MCF 10A (cell line): ENCODE results near the gene PBX3. TPM values are rescaled to one million over a fixed set of nuclear protein-coding genes. Genes with fewer than 3 reads are reported as not detected.

ENCODE experiments used
- BruUV-seq: library from RNA; stranded (reverse); fragments of 400-500 nt; replicated peaks from 2 replicates; lab custom pipeline; 2021; lab: Mats Ljungman, UMichigan
- CTCF ChIA-PET: fragments of 300-600 bp; sonication (Branson Sonifier 250); formaldehyde crosslinking; extraction: SDS; loops from one replicate; lab custom pipeline; 2021; ENCODE audit warnings: antibody characterized with exemption, inconsistent platforms; lab: Yijun Ruan, JAX
- POLR2A ChIA-PET: fragments of 300-600, 350-650 bp; sonication (Branson Sonifier 250); formaldehyde crosslinking; extraction: SDS; loops from one replicate; lab custom pipeline; 2020; ENCODE audit warnings: antibody characterized with exemption, inconsistent platforms; lab: Yijun Ruan, JAX
- DNase-seq: peaks from one replicate; pipeline ENCODE4 v3.0.0-alpha.2; 2018; ENCODE audit not compliant: unreplicated experiment
- H3K27ac Mint-ChIP-seq: one replicate; pipeline ENCODE4 v1.8.0; 2022; ENCODE audit warnings: mild to moderate bottlenecking, low read depth, mixed read lengths; ENCODE audit not compliant: unreplicated experiment
- H3K27me3 Mint-ChIP-seq: one replicate; pipeline ENCODE4 v1.8.0; 2022; ENCODE audit warnings: mixed read lengths; ENCODE audit not compliant: insufficient read depth, unreplicated experiment
- H3K36me3 Mint-ChIP-seq: one replicate; pipeline ENCODE4 v1.8.0; 2022; ENCODE audit warnings: mild to moderate bottlenecking, moderate library complexity, mixed read lengths; ENCODE audit not compliant: insufficient read depth, unreplicated experiment
- H3K4me1 Mint-ChIP-seq: one replicate; pipeline ENCODE4 v1.8.0; 2022; ENCODE audit warnings: mixed read lengths; ENCODE audit not compliant: insufficient read depth, unreplicated experiment
- H3K4me3 Mint-ChIP-seq: one replicate; pipeline ENCODE4 v1.8.0; 2022; ENCODE audit warnings: mild to moderate bottlenecking, moderate library complexity, mixed read lengths; ENCODE audit not compliant: unreplicated experiment
- H3K9me3 Mint-ChIP-seq: one replicate; pipeline ENCODE4 v1.8.0; 2022; ENCODE audit warnings: mixed read lengths; ENCODE audit not compliant: unreplicated experiment
- CTCF ChIP-seq: fragments of 200-600 bp; IDR thresholded peaks from one replicate; pipeline ENCODE4 v1.8.0; 2022; ENCODE audit warnings: antibody characterized with exemption, mild to moderate bottlenecking; ENCODE audit not compliant: unreplicated experiment
- intact Hi-C: fragments of 100-400 bp; cut with micrococcal nuclease; formaldehyde crosslinking; loops from 2 replicates; pipeline ENCODE4 v1.14.1; 2022
- total RNA-seq: library from RNA; stranded (reverse); gene quantifications from 2 replicates; pipeline ENCODE4 v1.2.3, GENCODE V29; 2022

The PBX3 gene
- total RNA-seq, 1 experiment from 2014 or later: 17.5 TPM

GRCh38 chr9:125748446-125749099, 1.4 kb downstream of the PBX3 start:
- peaks cover 34% of the 10 kb centered on the region for H3K4me1 Mint-ChIP-seq
- H3K27me3 Mint-ChIP-seq: no peaks in the 10 kb centered on the region
- no peaks in the 10 kb centered on the region for H3K9me3 Mint-ChIP-seq
- peak; percentile 34 for DNase-seq
- peak overlapping the region; percentile 84 for H3K4me3 Mint-ChIP-seq
- peak overlapping the region; percentile 80 for H3K27ac Mint-ChIP-seq
- CTCF ChIA-PET: interaction anchor here (0.6 to 1.1 kb wide), 4 partner anchors 17 to 650 kb away, joined by 3 to 5 read pairs (median 4); no protein-coding TSS in a partner anchor
- POLR2A ChIA-PET: interaction anchor here (0.7 to 3.9 kb wide), 14 partner anchors 8 to 183 kb away, joined by 3 to 31 read pairs (median 4); partner anchors contain the start of gene MAPKAP1
- intact Hi-C loops: loop anchor here (5.0 to 10.0 kb wide), 5 partner anchors 46 to 746 kb away; no protein-coding TSS in a partner anchor
- H3K36me3 Mint-ChIP-seq: no peaks in the 10 kb centered on the region
- no TSS peak for BruUV-seq
- no peak for TF ChIP-seq CTCF

- no peaks in the 10 kb centered on the region for H3K36me3 Mint-ChIP-seq
- peak overlapping the region; percentile 80 for H3K27ac Mint-ChIP-seq
- CTCF ChIA-PET: interaction anchor here (0.7 to 1.1 kb wide), 5 partner anchors 189 to 870 kb away, joined by 4 to 5 read pairs (median 5); no protein-coding TSS in a partner anchor
- peak; percentile 16 for DNase-seq
- H3K9me3 Mint-ChIP-seq: no peaks in the 10 kb centered on the region
- peak overlapping the region; percentile 84 for H3K4me3 Mint-ChIP-seq
- no peaks in the 10 kb centered on the region for H3K27me3 Mint-ChIP-seq
- H3K4me1 Mint-ChIP-seq: peaks cover 34% of the 10 kb centered on the region
- BruUV-seq: TSS peak; percentile 42
- POLR2A ChIA-PET: interaction anchor here (0.8 to 3.9 kb wide), 14 partner anchors 7 to 508 kb away, joined by 3 to 31 read pairs (median 5); partner anchors contain the start of genes HSPA5 and MAPKAP1
- no peak for TF ChIP-seq CTCF
- intact Hi-C loops: loop anchor here (5.0 to 10.0 kb wide), 5 partner anchors 47 to 745 kb away; no protein-coding TSS in a partner anchor
These were observed 2.2 kb downstream of the PBX3 start for GRCh38 chr9:125749287-125749935.

GRCh38 chr9:125749951-125750626, 2.9 kb downstream of the PBX3 start:
- ChIA-PET POLR2A (interaction anchor here (0.7 to 3.9 kb wide), 14 partner anchors 9 to 509 kb away, joined by 3 to 31 read pairs (median 5); partner anchors contain the start of genes HSPA5 and MAPKAP1), CTCF (interaction anchor here (0.7 kb wide), 1 partner anchor 9 kb away, joined by 3 read pairs; no protein-coding TSS in a partner anchor)
- H3K9me3 Mint-ChIP-seq: no peaks in the 10 kb centered on the region
- BruUV-seq: no TSS peak
- H3K27me3 Mint-ChIP-seq: no peaks in the 10 kb centered on the region
- no peak for TF ChIP-seq CTCF
- peak; percentile 42 for DNase-seq
- peaks cover 34% of the 10 kb centered on the region for H3K4me1 Mint-ChIP-seq
- peak overlapping the region; percentile 84 for H3K4me3 Mint-ChIP-seq
- H3K27ac Mint-ChIP-seq: peak overlapping the region; percentile 80
- intact Hi-C loops: loop anchor here (5.0 to 10.0 kb wide), 5 partner anchors 48 to 745 kb away; no protein-coding TSS in a partner anchor
- no peaks in the 10 kb centered on the region for H3K36me3 Mint-ChIP-seq
